HL-60 (cell line): ENCODE measurements around the gene SLC25A53.

ENCODE experiments used
- DNase-seq, 2 experiments: peaks; one replicate each; pipeline ENCODE4 v3.0.0-alpha.2; 2010 to 2020; ENCODE audit warnings: low read depth in 1 of 2, low spot score in 1 of 2
- H3K27ac ChIP-seq: fragments of 250-450 bp; sonication (Bioruptor Pico); replicated peaks from 2 replicates; pipeline ENCODE4 v1.5.1; 2020; ENCODE audit warnings: mild to moderate bottlenecking, moderate library complexity
- H3K27me3 ChIP-seq: fragments of 250-450 bp; sonication (Bioruptor Pico); 2 replicates; pipeline ENCODE4 v1.5.1; 2021; ENCODE audit warnings: mild to moderate bottlenecking, moderate library complexity; ENCODE audit not compliant: insufficient read depth, poor library complexity, severe bottlenecking
- H3K4me3 ChIP-seq: replicated peaks from 2 replicates; pipeline ENCODE4 v1.5.1; 2011; ENCODE audit warnings: mild to moderate bottlenecking, control low read depth, low read length; ENCODE audit not compliant: insufficient read depth
- GABPA ChIP-seq: IDR thresholded peaks from 2 replicates; pipeline ENCODE4 v1.6.1; 2012; ENCODE audit warnings: low read depth
- POLR2AphosphoS5 ChIP-seq: IDR thresholded peaks from 2 replicates; pipeline ENCODE4 v1.6.1; 2012; ENCODE audit warnings: low read depth
- SPI1 ChIP-seq: IDR thresholded peaks from 2 replicates; pipeline ENCODE4 v1.6.1; 2012; ENCODE audit warnings: low read depth, mild to moderate bottlenecking, borderline replicate concordance
- TF ChIP-seq, protein P1 (sequence below): IDR thresholded peaks from 2 replicates; pipeline ENCODE4 v1.6.1; 2012; ENCODE audit warnings: low read depth; ENCODE audit not compliant: insufficient replicate concordance
- TF ChIP-seq, protein P2 (sequence below): IDR thresholded peaks from one replicate; pipeline ENCODE4 v1.5.1; 2011; ENCODE audit warnings: low read length, control low read depth, inconsistent platforms; ENCODE audit not compliant: insufficient read depth

Gene SLC25A53

DNA sequence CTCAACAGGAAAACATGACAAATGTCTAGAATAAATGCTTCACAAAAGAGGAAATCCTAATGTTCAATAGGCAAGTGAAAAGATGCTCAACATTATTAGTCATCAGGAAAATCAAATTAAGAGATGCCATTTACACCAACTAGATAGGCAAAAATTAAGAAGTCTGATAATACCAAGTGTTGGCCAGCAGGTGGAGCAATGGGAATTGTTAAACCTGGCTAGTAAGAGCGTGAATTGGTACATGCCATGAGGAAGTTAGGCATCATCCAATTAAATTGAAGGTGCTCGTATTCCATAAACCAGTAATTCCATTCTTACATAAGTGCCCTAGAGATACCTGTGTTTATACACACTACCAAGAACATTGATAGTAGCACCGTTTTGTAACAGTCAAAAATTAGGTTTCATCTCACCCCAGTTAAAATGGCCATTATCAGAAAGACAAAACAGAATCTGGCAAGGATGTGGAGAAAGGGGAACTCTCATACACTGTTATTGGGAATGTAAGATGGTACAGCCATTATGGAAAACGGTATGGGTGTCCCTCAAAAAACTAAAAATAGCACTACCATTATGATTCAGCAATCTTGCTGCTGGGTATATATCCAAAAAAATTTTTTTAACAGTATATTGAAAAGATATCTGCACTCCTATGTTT, 58.5 kb downstream of the SLC25A53 start:
- TF ChIP-seq SPI1 (no peak), GABPA (no peak), POLR2AphosphoS5 (no peak)
- TF ChIP-seq, protein P1, sequence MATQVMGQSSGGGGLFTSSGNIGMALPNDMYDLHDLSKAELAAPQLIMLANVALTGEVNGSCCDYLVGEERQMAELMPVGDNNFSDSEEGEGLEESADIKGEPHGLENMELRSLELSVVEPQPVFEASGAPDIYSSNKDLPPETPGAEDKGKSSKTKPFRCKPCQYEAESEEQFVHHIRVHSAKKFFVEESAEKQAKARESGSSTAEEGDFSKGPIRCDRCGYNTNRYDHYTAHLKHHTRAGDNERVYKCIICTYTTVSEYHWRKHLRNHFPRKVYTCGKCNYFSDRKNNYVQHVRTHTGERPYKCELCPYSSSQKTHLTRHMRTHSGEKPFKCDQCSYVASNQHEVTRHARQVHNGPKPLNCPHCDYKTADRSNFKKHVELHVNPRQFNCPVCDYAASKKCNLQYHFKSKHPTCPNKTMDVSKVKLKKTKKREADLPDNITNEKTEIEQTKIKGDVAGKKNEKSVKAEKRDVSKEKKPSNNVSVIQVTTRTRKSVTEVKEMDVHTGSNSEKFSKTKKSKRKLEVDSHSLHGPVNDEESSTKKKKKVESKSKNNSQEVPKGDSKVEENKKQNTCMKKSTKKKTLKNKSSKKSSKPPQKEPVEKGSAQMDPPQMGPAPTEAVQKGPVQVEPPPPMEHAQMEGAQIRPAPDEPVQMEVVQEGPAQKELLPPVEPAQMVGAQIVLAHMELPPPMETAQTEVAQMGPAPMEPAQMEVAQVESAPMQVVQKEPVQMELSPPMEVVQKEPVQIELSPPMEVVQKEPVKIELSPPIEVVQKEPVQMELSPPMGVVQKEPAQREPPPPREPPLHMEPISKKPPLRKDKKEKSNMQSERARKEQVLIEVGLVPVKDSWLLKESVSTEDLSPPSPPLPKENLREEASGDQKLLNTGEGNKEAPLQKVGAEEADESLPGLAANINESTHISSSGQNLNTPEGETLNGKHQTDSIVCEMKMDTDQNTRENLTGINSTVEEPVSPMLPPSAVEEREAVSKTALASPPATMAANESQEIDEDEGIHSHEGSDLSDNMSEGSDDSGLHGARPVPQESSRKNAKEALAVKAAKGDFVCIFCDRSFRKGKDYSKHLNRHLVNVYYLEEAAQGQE: no peak
- TF ChIP-seq, protein P2, sequence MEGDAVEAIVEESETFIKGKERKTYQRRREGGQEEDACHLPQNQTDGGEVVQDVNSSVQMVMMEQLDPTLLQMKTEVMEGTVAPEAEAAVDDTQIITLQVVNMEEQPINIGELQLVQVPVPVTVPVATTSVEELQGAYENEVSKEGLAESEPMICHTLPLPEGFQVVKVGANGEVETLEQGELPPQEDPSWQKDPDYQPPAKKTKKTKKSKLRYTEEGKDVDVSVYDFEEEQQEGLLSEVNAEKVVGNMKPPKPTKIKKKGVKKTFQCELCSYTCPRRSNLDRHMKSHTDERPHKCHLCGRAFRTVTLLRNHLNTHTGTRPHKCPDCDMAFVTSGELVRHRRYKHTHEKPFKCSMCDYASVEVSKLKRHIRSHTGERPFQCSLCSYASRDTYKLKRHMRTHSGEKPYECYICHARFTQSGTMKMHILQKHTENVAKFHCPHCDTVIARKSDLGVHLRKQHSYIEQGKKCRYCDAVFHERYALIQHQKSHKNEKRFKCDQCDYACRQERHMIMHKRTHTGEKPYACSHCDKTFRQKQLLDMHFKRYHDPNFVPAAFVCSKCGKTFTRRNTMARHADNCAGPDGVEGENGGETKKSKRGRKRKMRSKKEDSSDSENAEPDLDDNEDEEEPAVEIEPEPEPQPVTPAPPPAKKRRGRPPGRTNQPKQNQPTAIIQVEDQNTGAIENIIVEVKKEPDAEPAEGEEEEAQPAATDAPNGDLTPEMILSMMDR: no peak
- DNase-seq: peak; percentile 11 to 57
- H3K4me3 ChIP-seq: no peak overlapping the region
- peaks cover 3% of the 10 kb centered on the region for H3K27me3 ChIP-seq
- H3K27ac ChIP-seq: no peak overlapping the region

DNA sequence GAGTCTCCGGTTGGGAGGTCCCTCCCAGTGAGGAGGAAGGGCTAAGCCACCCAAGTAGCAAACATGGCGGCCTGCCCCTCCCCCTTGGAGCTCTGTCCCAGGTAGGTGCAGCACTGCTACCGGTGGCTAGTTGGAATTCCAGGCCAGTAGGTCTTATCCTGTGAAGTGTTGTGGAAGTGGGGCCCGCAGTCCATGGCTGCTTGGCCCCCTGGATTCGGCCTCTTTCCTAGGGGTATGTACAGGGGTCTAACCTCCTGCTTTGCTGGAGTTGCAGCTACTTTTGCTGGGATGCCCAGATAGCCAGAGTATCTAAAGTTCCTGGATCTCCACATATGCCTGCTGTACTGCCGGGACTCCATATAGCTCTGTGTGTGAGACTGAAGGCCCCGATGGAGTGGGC, 70.9 kb downstream of the SLC25A53 start:
- DNase-seq: no peak

DNA sequence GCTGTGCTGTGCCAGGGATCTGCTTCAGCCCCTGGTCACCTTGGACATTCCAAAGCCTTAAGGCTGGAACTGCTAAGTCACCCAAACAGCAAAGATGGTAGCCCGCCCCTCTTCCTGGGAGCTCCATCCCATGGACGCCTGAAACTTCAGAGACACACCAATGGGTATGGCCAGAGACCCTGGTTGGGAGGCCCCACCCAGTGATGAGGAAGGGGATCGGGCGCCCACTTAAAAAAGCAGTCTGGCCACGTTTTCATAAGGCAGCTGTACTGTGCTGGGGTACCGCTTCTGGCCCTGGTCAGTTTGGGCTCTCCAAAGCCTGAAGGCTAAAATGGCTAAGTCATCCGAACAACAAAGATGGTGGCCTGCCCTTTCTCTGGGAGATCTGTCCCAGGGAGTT, 71.3 kb downstream of the SLC25A53 start:
- TF ChIP-seq SPI1: no peak
- TF ChIP-seq, protein P2: no peak
- TF ChIP-seq GABPA: no peak
- TF ChIP-seq POLR2AphosphoS5: no peak
- TF ChIP-seq, protein P1: no peak
- Histone ChIP-seq H3K27ac (no peak overlapping the region), H3K4me3 (no peak overlapping the region), H3K27me3 (no peaks in the 10 kb centered on the region)
- DNase-seq: no peak

More for the DNA sequence above, 70.9 kb downstream of the SLC25A53 start:
- H3K4me3 ChIP-seq: no peak overlapping the region
- TF ChIP-seq, protein P2: no peak
- TF ChIP-seq GABPA: no peak
- no peak for TF ChIP-seq POLR2AphosphoS5
- TF ChIP-seq, protein P1: no peak
- no peak for TF ChIP-seq SPI1
- H3K27ac ChIP-seq: no peak overlapping the region
- no peaks in the 10 kb centered on the region for H3K27me3 ChIP-seq
